Osteoblast (primary cell): Measurements from ENCODE around the gene NOL3. TPM values are rescaled to one million over a fixed set of nuclear protein-coding genes. Genes with fewer than 3 reads are reported as not detected.

Experiments used
- DNase-seq: peaks from one replicate; pipeline ENCODE4 v3.0.0; 2011; ENCODE audit warnings: low spot score, mixed read lengths; ENCODE audit not compliant: insufficient read length; ENCODE audit errors: missing footprints
- H2AFZ ChIP-seq: 2 replicates; pipeline ENCODE4 v1.6.0; 2011; ENCODE audit warnings: mild to moderate bottlenecking, low read length
- H3K27ac ChIP-seq: 2 replicates; pipeline ENCODE4 v1.5.1; 2011; ENCODE audit warnings: mild to moderate bottlenecking, low read depth, low read length, moderate library complexity
- H3K27me3 ChIP-seq: 2 replicates; pipeline ENCODE4 v1.6.0; 2012; ENCODE audit warnings: mild to moderate bottlenecking, control low read depth, inconsistent platforms, low read length, moderate library complexity; ENCODE audit not compliant: insufficient read depth
- H3K36me3 ChIP-seq: 2 replicates; pipeline ENCODE4 v1.5.1; 2011; ENCODE audit warnings: mild to moderate bottlenecking, low read length, control low read depth, moderate library complexity; ENCODE audit not compliant: insufficient read depth
- H3K4me1 ChIP-seq: 2 replicates; pipeline ENCODE4 v1.5.1; 2011; ENCODE audit warnings: mild to moderate bottlenecking, low read length, control low read depth, moderate library complexity; ENCODE audit not compliant: insufficient read depth
- H3K4me2 ChIP-seq: 2 replicates; pipeline ENCODE4 v1.6.0; 2011; ENCODE audit warnings: mild to moderate bottlenecking, low read length; ENCODE audit not compliant: insufficient read depth
- H3K4me3 ChIP-seq: fragments of 200-600 bp; sonication (generic); 3 replicates; pipeline ENCODE4 v1.5.1; 2012; ENCODE audit warnings: mild to moderate bottlenecking, low read length, inconsistent platforms; ENCODE audit not compliant: insufficient read depth
- H3K79me2 ChIP-seq: 2 replicates; pipeline ENCODE4 v1.6.0; 2012; ENCODE audit warnings: mild to moderate bottlenecking, low read length, control low read depth, inconsistent platforms; ENCODE audit not compliant: insufficient read depth
- H3K9me3 ChIP-seq: 2 replicates; pipeline ENCODE4 v1.5.1; 2011; ENCODE audit warnings: low read depth, low read length, control low read depth
- H4K20me1 ChIP-seq: 2 replicates; pipeline ENCODE4 v1.6.0; 2012; ENCODE audit warnings: mild to moderate bottlenecking, low read length, control low read depth; ENCODE audit not compliant: insufficient read depth
- total RNA-seq: library from RNA; depleted of rRNA; stranded (reverse); fragments of >200 nt; gene quantifications from 2 replicates; pipeline ENCODE4 v1.2.3, GENCODE V29; 2012
- TF ChIP-seq, protein P1 (sequence below): IDR thresholded peaks from 2 replicates; pipeline ENCODE4 v1.5.1; 2011; ENCODE audit warnings: mild to moderate bottlenecking, low read depth, low read length, moderate library complexity; ENCODE audit errors: extremely low read depth

NOL3 gene
- total RNA-seq, 1 donor = 10.9 TPM

DNA sequence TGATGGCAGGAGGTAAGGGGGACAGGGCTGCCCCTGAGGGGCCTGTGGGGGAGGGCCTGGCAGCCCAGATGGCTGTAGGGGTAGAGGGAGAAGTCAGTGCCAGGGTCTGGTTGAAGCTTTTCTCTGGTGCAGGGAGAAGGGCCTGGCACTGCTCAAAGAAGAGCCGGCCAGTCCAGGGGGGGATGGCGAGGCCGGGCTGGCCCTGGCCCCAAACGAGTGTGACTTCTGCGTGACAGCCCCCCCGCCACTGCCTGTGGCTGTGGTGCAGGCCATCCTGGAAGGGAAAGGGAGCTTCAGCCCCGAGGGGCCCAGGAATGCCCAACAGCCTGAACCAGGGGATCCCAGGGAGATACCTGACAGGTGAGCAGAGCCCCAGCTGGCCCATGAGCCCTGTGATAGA lies 2.8 kb upstream of the NOL3 start:
- H3K9me3 ChIP-seq = no peaks in the 10 kb centered on the region
- H3K27ac ChIP-seq = no peak overlapping the region
- peaks cover 12% of the 10 kb centered on the region for H4K20me1 ChIP-seq
- no peaks in the 10 kb centered on the region for H3K36me3 ChIP-seq
- H3K4me3 ChIP-seq = no peak overlapping the region
- H3K79me2 ChIP-seq = no peaks in the 10 kb centered on the region
- DNase-seq = no peak
- no peak overlapping the region for H2AFZ ChIP-seq
- no peak overlapping the region for H3K4me2 ChIP-seq
- peaks cover 30% of the 10 kb centered on the region for H3K27me3 ChIP-seq
- peaks cover 17% of the 10 kb centered on the region for H3K4me1 ChIP-seq
- TF ChIP-seq, protein P1, sequence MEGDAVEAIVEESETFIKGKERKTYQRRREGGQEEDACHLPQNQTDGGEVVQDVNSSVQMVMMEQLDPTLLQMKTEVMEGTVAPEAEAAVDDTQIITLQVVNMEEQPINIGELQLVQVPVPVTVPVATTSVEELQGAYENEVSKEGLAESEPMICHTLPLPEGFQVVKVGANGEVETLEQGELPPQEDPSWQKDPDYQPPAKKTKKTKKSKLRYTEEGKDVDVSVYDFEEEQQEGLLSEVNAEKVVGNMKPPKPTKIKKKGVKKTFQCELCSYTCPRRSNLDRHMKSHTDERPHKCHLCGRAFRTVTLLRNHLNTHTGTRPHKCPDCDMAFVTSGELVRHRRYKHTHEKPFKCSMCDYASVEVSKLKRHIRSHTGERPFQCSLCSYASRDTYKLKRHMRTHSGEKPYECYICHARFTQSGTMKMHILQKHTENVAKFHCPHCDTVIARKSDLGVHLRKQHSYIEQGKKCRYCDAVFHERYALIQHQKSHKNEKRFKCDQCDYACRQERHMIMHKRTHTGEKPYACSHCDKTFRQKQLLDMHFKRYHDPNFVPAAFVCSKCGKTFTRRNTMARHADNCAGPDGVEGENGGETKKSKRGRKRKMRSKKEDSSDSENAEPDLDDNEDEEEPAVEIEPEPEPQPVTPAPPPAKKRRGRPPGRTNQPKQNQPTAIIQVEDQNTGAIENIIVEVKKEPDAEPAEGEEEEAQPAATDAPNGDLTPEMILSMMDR = no peak

DNA sequence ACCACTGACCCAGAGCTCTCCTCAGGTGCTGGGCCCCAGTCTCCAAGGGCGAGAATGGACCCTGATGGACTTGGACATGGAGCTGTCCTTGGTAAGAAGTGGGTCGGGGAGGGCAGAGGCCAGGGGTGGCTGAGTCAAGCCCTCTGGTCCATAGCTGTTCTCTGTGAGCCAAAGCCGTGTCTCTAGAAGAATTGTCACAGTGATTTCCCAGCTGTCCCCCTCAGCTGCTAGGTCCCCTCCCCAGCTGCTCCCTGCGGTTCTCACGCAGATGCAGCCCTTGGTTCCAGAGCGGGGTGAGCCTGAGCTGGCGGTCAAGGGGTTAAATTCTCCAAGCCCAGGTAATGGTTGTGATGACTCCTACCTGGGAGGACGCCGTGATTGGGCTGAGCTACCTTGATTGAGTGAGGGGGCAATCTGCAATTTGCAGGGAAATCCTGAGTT lies 1.3 kb upstream of the NOL3 start:
- Histone ChIP-seq H3K27ac (no peak overlapping the region), H2AFZ (no peak overlapping the region), H3K36me3 (no peaks in the 10 kb centered on the region), H3K79me2 (no peaks in the 10 kb centered on the region), H3K27me3 (peaks cover 16% of the 10 kb centered on the region), H4K20me1 (peaks cover 2% of the 10 kb centered on the region), H3K9me3 (no peaks in the 10 kb centered on the region), H3K4me1 (peaks cover 21% of the 10 kb centered on the region), H3K4me2 (no peak overlapping the region), H3K4me3 (no peak overlapping the region)
- no peak for DNase-seq
- TF ChIP-seq, protein P1 = no peak

DNA sequence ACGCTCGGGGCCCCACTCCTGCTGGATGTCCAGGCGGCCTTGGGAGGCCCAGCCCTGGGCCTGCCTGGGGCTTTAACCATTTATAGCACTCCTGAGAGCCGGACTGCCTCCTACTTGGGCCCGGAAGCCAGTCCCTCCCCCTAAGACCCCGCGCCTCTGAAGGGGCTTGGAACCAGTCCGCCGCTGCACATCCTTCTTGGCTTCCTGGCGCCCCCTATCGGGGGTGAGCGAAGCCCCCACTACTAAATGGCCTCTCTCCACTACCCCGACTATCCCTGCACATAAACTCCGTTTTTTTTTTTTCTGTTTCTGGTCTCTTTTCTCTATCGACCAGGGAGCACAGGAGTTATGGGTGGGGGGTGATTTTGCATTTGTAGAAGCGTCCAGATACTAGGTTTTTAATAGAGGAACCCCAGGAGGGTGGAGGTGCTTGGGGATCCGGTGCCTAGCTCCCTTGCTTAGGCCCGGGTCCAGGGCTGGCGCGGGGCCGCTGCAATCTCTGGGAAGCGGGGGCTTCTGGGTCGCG lies 633 bp upstream of the NOL3 start:
- Histone ChIP-seq H2AFZ (peak overlapping the region; percentile 66), H3K79me2 (no peaks in the 10 kb centered on the region), H3K4me3 (peak overlapping the region; percentile 72), H3K27me3 (peaks cover 11% of the 10 kb centered on the region), H3K9me3 (no peaks in the 10 kb centered on the region), H3K4me2 (peak overlapping the region; percentile 90), H3K27ac (peak overlapping the region; percentile 28), H3K36me3 (no peaks in the 10 kb centered on the region), H3K4me1 (peaks cover 22% of the 10 kb centered on the region), H4K20me1 (no peaks in the 10 kb centered on the region)
- TF ChIP-seq, protein P1 = peak; percentile 56
- peak; percentile 93 for DNase-seq

DNA sequence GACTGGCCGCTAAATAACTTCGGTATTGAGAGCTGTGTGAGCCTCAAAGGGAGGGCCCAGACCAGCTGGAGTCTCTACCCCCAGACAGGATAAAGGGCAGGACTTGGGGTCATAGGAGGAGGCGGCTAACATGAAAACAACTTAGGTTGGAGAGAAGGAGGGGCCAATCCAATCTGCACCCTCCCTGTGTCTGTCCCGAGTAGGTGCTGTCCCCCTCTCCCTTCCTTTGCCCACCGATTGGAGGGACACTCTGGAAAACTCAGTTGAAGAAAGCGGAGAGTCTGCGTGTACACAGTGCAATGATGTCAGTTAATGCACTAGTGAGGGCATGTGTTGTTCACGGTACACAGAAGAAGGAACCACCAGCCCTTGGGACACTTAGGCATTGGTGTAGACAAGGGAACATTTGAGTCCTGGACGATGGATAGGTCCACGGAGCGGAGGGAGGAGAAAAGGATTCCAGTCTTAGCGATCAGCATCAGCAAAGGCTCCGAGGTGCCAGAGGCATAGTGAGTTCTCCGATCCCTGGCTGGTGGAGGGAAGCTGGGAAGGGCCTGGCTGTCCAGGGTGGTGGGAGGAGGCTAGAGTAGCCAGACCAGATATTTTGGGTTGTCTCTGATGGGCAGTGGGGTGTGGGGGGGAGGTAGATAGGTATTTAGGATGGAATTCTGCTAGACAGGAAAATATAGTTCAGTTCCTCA lies 761 bp downstream of the NOL3 start:
- H3K4me2 ChIP-seq = peak overlapping the region; percentile 90
- TF ChIP-seq, protein P1 = no peak
- H3K36me3 ChIP-seq = no peaks in the 10 kb centered on the region
- H3K27me3 ChIP-seq = no peaks in the 10 kb centered on the region
- peaks cover 22% of the 10 kb centered on the region for H3K4me1 ChIP-seq
- peak overlapping the region; percentile 72 for H3K4me3 ChIP-seq
- DNase-seq = no peak
- peaks cover 2% of the 10 kb centered on the region for H4K20me1 ChIP-seq
- H3K9me3 ChIP-seq = no peaks in the 10 kb centered on the region
- H3K27ac ChIP-seq = peak overlapping the region; percentile 38
- H3K79me2 ChIP-seq = no peaks in the 10 kb centered on the region
- H2AFZ ChIP-seq = peak overlapping the region; percentile 45
